Astrocyte (in vitro differentiated cells and primary cell): ENCODE data around the gene EPHA7.

Source experiments
- EZH2 ChIP-seq: IDR thresholded peaks from 2 replicates; pipeline ENCODE4 v1.6.1; 2012; ENCODE audit warnings: mild to moderate bottlenecking, low read length, inconsistent platforms; ENCODE audit not compliant: insufficient read depth
- TF ChIP-seq, protein P1 (sequence below): IDR thresholded peaks from 2 replicates; pipeline ENCODE4 v1.5.1; 2011; ENCODE audit warnings: low read depth, mild to moderate bottlenecking, inconsistent platforms, low read length, moderate library complexity; ENCODE audit not compliant: insufficient read depth

DNA sequence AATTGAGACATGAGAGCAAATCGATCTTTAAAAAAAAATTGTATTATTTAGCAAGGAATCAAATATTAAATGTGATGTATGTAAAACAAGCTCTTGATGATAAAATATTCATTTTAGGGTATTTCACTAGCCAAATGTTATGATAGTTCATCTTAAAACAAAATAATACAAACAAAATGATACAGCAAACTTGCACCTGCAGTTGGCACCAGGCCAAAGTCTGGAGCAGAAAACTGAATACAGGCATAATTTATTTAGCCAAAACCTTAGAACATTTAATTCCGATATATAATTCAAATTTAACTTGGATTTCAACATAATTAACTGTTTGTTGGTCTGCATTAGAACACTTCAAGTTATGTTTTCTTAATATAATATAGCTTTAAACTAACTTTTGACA, 60.9 kb downstream of the EPHA7 start:
- TF ChIP-seq, protein P1, sequence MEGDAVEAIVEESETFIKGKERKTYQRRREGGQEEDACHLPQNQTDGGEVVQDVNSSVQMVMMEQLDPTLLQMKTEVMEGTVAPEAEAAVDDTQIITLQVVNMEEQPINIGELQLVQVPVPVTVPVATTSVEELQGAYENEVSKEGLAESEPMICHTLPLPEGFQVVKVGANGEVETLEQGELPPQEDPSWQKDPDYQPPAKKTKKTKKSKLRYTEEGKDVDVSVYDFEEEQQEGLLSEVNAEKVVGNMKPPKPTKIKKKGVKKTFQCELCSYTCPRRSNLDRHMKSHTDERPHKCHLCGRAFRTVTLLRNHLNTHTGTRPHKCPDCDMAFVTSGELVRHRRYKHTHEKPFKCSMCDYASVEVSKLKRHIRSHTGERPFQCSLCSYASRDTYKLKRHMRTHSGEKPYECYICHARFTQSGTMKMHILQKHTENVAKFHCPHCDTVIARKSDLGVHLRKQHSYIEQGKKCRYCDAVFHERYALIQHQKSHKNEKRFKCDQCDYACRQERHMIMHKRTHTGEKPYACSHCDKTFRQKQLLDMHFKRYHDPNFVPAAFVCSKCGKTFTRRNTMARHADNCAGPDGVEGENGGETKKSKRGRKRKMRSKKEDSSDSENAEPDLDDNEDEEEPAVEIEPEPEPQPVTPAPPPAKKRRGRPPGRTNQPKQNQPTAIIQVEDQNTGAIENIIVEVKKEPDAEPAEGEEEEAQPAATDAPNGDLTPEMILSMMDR, result no peak
- TF ChIP-seq EZH2, result no peak
